Neuronal stem cell (in vitro differentiated cells): Measurements from ENCODE around the gene AMHR2.
"Not testable (repeated sequence)": the region's sequence is repeated elsewhere in the genome, so short reads cannot be mapped to it uniquely, and the experiment has no call there.

Source experiments
- DNase-seq: peaks from one replicate; pipeline ENCODE4 v3.0.0-alpha.2; 2013; ENCODE audit warnings: low spot score
- H2AFZ ChIP-seq: one replicate; pipeline ENCODE4 v1.6.1; 2013; ENCODE audit warnings: mild to moderate bottlenecking, low read length, inconsistent platforms
- H2AK5ac ChIP-seq: 2 replicates; pipeline ENCODE4 v1.6.1; 2013; ENCODE audit warnings: low read depth, mild to moderate bottlenecking, inconsistent platforms, low read length, moderate library complexity, mixed read lengths
- H2BK120ac ChIP-seq: 2 replicates; pipeline ENCODE4 v1.6.1; 2013; ENCODE audit warnings: low read depth, mild to moderate bottlenecking, inconsistent platforms, low read length, moderate library complexity, mixed read lengths
- H2BK12ac ChIP-seq: one replicate; pipeline ENCODE4 v1.6.1; 2013; ENCODE audit warnings: low read length, inconsistent platforms
- H2BK15ac ChIP-seq: 2 replicates; pipeline ENCODE4 v1.6.1; 2013; ENCODE audit warnings: mild to moderate bottlenecking, low read length, inconsistent platforms, mixed read lengths
- H2BK5ac ChIP-seq: one replicate; pipeline ENCODE4 v1.6.1; 2013; ENCODE audit warnings: inconsistent platforms, mild to moderate bottlenecking, low read length, moderate library complexity
- H3K14ac ChIP-seq: one replicate; pipeline ENCODE4 v1.6.1; 2013; ENCODE audit warnings: low read length, inconsistent platforms
- H3K18ac ChIP-seq: 2 replicates; pipeline ENCODE4 v1.6.1; 2013; ENCODE audit warnings: low read length, inconsistent platforms
- H3K23ac ChIP-seq: 2 replicates; pipeline ENCODE4 v1.6.1; 2013; ENCODE audit warnings: low read depth, mild to moderate bottlenecking, mixed read lengths, low read length, inconsistent platforms; ENCODE audit not compliant: poor library complexity
- H3K27ac ChIP-seq: replicated peaks from 3 replicates; pipeline ENCODE4 v1.5.1; 2013; ENCODE audit warnings: low read length, inconsistent platforms
- H3K27me3 ChIP-seq, 3 experiments: 2 replicates each; pipeline ENCODE4 v1.6.1; 2013; ENCODE audit warnings: low read length in 3 of 3, mild to moderate bottlenecking in 2 of 3, inconsistent platforms in 1 of 3, low read depth in 1 of 3, mixed read lengths in 1 of 3, moderate library complexity in 1 of 3; ENCODE audit not compliant: control insufficient read depth in 3 of 3, insufficient read depth in 3 of 3
- H3K36me3 ChIP-seq, 2 donors: replicated peaks in 1 of 2; 2 replicates each; pipeline ENCODE4 v1.6.1; 2013; ENCODE audit warnings: low read length in 2 of 2; ENCODE audit not compliant: control insufficient read depth in 2 of 2, insufficient read depth in 2 of 2
- H3K4ac ChIP-seq: 2 replicates; pipeline ENCODE4 v1.6.1; 2013; ENCODE audit warnings: inconsistent platforms, mild to moderate bottlenecking, low read length, moderate library complexity
- H3K4me1 ChIP-seq, 2 donors: 1 replicate in 1 of 2; 2 replicates in 1 of 2; pipeline ENCODE4 v1.6.1; 2013; ENCODE audit warnings: low read length in 2 of 2, low read depth in 1 of 2; ENCODE audit not compliant: control insufficient read depth in 2 of 2, insufficient read depth in 1 of 2
- H3K4me2 ChIP-seq: one replicate; pipeline ENCODE4 v1.6.1; 2013; ENCODE audit warnings: mild to moderate bottlenecking, low read length, inconsistent platforms; ENCODE audit not compliant: insufficient read depth, poor library complexity, severe bottlenecking
- H3K4me3 ChIP-seq, 2 donors: 2 replicates each; pipeline ENCODE4 v1.5.1; 2013; ENCODE audit warnings: low read length in 2 of 2, mild to moderate bottlenecking in 2 of 2, inconsistent platforms in 1 of 2, moderate library complexity in 1 of 2
- H3K79me1 ChIP-seq: one replicate; pipeline ENCODE4 v1.6.1; 2013; ENCODE audit warnings: low read depth, mild to moderate bottlenecking, inconsistent platforms, low read length, moderate library complexity
- H3K9ac ChIP-seq: one replicate; pipeline ENCODE4 v1.6.1; 2013; ENCODE audit warnings: mild to moderate bottlenecking, low read depth, low read length, inconsistent platforms; ENCODE audit not compliant: poor library complexity
- H3K9me3 ChIP-seq, 2 donors: replicated peaks in 1 of 2; 2 replicates each; pipeline versions ENCODE3 to v1.6.1; 2013; ENCODE audit warnings: low read length in 2 of 2, mild to moderate bottlenecking in 2 of 2, inconsistent platforms in 1 of 2, low read depth in 1 of 2, mixed read lengths in 1 of 2, moderate library complexity in 1 of 2; ENCODE audit not compliant: control insufficient read depth in 2 of 2, insufficient read depth in 1 of 2
- H4K8ac ChIP-seq: one replicate; pipeline ENCODE4 v1.6.1; 2013; ENCODE audit warnings: low read depth, mild to moderate bottlenecking, inconsistent platforms, low read length, moderate library complexity
- H4K91ac ChIP-seq: one replicate; pipeline ENCODE4 v1.6.1; 2013; ENCODE audit warnings: low read length, low read depth, mild to moderate bottlenecking, inconsistent platforms; ENCODE audit not compliant: poor library complexity
- WGBS, 2 donors: extraction: QIAGEN DNeasy Blood & Tissue Kit; methylation state at CpG; one replicate each; pipeline ENCODE4 v1.1.7; 2013; ENCODE audit warnings: missing lambda C conversion rate in 2 of 2, mixed read lengths in 1 of 2; ENCODE audit not compliant: insufficient read length in 2 of 2, insufficient replicate concordance in 1 of 2; ENCODE audit errors: extremely low coverage in 2 of 2; 5-methylcytosine and 5-hydroxymethylcytosine counted together

Gene AMHR2

DNA sequence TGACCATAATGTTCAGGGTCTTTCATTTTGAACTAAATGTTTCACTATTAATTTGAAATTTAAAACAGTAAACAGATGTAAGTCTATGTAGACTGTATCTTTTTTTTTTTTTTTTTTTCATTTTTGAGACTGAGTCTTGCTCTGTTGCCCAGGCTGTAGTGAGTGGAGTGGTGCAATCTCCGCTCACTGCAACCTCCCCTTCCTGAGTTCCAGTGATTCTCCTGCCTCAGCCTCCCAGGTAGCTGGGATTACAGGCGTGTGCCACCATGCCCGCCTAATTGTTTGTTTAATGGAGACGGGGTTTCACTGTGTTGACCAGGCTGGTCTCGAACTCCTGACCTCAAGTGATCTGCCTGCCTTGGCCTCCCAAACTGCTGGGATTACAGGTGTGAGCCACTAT, 37.3 kb upstream of the AMHR2 start:
- H3K4me2 ChIP-seq, H2BK15ac ChIP-seq, H3K9ac ChIP-seq, H2BK12ac ChIP-seq, H3K27me3 ChIP-seq, H3K4me3 ChIP-seq, H2AK5ac ChIP-seq, H2AFZ ChIP-seq, DNase-seq, H2BK120ac ChIP-seq, H3K18ac ChIP-seq, H3K14ac ChIP-seq, H3K27ac ChIP-seq, H4K8ac ChIP-seq, H4K91ac ChIP-seq, H3K23ac ChIP-seq, H2BK5ac ChIP-seq, H3K4ac ChIP-seq: not testable (repeated sequence)
- WGBS, 2 donors = no CpG with 5 or more reads among the region's 5 CpGs
- peaks cover 24 to 92% of the 10 kb centered on the region in 2 donors for H3K36me3 ChIP-seq
- peaks cover 10 to 15% of the 10 kb centered on the region in 2 donors for H3K4me1 ChIP-seq
- H3K9me3 ChIP-seq = peaks cover 0 to 11% of the 10 kb centered on the region in 2 donors
- peaks cover 17% of the 10 kb centered on the region for H3K79me1 ChIP-seq

DNA sequence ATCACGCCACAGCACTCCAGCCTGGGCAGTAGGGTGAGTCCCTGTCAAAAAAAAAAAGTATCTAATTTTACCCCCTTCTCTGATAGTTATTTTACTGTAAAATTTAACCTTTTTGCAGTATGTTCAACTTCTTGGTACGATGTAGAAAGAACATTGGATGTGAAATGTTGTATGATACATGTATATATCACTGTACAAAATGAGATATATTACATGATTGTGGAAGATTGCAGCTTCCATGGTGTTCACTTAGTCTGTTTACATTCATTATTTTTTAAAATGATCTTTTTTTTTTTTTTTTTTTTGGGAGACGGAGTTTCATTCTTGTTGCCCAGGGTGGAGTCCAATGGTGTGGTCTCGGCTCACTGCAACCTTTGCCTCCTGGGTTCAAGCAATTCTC, 34.7 kb upstream of the AMHR2 start:
- Histone ChIP-seq H2BK12ac (no peak overlapping the region), H3K27ac (no peak overlapping the region), H3K23ac (no peak overlapping the region), H3K36me3 (peaks cover 4 to 76% of the 10 kb centered on the region in 2 donors), H3K4me3 (no peak overlapping the region), H3K4ac (no peak overlapping the region), H3K79me1 (peaks cover 8% of the 10 kb centered on the region), H3K18ac (no peak overlapping the region), H2BK15ac (no peak overlapping the region), H4K91ac (no peak overlapping the region), H2AK5ac (no peak overlapping the region), H3K27me3 (no peaks in the 10 kb centered on the region), H4K8ac (no peak overlapping the region), H3K9ac (no peak overlapping the region), H3K14ac (no peak overlapping the region), H3K4me2 (no peak overlapping the region), H2BK5ac (no peak overlapping the region), H3K4me1 (peaks cover 0 to 1% of the 10 kb centered on the region in 2 donors), H3K9me3 (peaks cover 0 to 5% of the 10 kb centered on the region in 2 donors), H2AFZ (no peak overlapping the region), H2BK120ac (no peak overlapping the region)
- no peak for DNase-seq
- WGBS, 2 donors = no CpG with 5 or more reads among the region's 4 CpGs

DNA sequence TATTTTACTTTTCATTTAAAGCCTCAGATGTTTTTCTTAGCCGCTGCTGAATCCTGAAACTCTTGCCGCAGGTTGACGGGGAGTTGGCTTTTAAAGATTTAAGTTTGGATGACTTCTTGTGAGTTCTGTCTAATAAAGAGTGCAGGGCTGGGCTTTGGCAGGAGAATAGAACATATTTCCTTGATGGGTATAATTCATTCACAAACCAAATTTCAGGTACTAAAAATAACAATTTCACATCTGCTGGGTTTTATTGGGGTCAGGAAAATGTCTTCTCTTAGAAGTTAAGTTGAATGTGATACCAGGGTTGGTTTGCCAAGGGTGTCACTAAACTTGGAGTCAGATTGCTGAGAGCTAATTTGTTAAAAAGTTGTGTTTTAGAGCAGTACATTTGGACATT, 34.0 kb upstream of the AMHR2 start:
- WGBS, 2 donors = no CpG with 5 or more reads among the region's 3 CpGs
- Histone ChIP-seq H2BK5ac (no peak overlapping the region), H3K4me3 (no peak overlapping the region), H3K4me2 (no peak overlapping the region), H2BK15ac (no peak overlapping the region), H3K36me3 (peaks cover 2 to 72% of the 10 kb centered on the region in 2 donors), H4K8ac (no peak overlapping the region), H3K18ac (no peak overlapping the region), H2BK120ac (no peak overlapping the region), H3K9ac (no peak overlapping the region), H3K4ac (no peak overlapping the region), H3K23ac (no peak overlapping the region), H4K91ac (no peak overlapping the region), H3K4me1 (peaks cover 0 to 1% of the 10 kb centered on the region in 2 donors), H3K79me1 (peaks cover 5% of the 10 kb centered on the region), H2BK12ac (no peak overlapping the region), H2AFZ (no peak overlapping the region), H3K14ac (no peak overlapping the region), H2AK5ac (no peak overlapping the region), H3K27ac (no peak overlapping the region), H3K9me3 (peaks cover 0 to 1% of the 10 kb centered on the region in 2 donors), H3K27me3 (no peaks in the 10 kb centered on the region)
- no peak for DNase-seq

DNA sequence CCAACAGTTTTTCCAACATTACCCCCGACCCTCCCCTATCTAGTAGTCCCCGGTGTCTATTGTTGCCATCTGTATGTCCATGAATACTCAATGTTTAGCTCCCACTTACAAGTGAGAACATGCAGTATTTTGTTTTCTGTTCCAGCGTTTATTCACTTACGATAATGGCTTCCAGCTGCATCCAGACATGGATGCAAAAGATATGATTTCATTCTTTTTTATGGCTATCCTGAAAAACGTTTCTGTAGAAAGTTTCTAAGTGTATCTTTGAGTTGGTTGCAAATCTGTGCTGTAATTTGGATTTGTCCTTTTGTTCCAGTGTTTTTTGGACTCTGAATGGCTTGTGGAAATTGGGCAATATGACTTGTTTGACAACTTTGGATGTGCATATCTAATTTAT, 31.9 kb upstream of the AMHR2 start:
- H2BK15ac ChIP-seq = no peak overlapping the region
- H3K23ac ChIP-seq = no peak overlapping the region
- H4K91ac ChIP-seq = no peak overlapping the region
- no peaks in the 10 kb centered on the region for H3K27me3 ChIP-seq
- no peak overlapping the region for H2AFZ ChIP-seq
- H3K4ac ChIP-seq = no peak overlapping the region
- H2AK5ac ChIP-seq = no peak overlapping the region
- H2BK5ac ChIP-seq = no peak overlapping the region
- H3K9ac ChIP-seq = no peak overlapping the region
- peaks cover 0 to 66% of the 10 kb centered on the region in 2 donors for H3K36me3 ChIP-seq
- no peak overlapping the region for H4K8ac ChIP-seq
- no peaks in the 10 kb centered on the region for H3K9me3 ChIP-seq
- no peak overlapping the region for H2BK12ac ChIP-seq
- no peak for DNase-seq
- H3K4me1 ChIP-seq = no peaks in the 10 kb centered on the region
- no peak overlapping the region for H3K27ac ChIP-seq
- H3K79me1 ChIP-seq = peaks cover 3% of the 10 kb centered on the region
- H3K14ac ChIP-seq = no peak overlapping the region
- no peak overlapping the region for H3K18ac ChIP-seq
- H2BK120ac ChIP-seq = no peak overlapping the region
- no CpG with 5 or more reads among the region's 5 CpGs for WGBS, 2 donors
- H3K4me3 ChIP-seq = no peak overlapping the region
- no peak overlapping the region for H3K4me2 ChIP-seq
